ENCODE data around the gene DIAPH3. TPM values are rescaled to one million over a fixed set of nuclear protein-coding genes. Genes with fewer than 3 reads are reported as not detected.
"Not testable (repeated sequence)": the region's sequence is repeated elsewhere in the genome, so short reads cannot be mapped to it uniquely, and the experiment has no call there.

Gene DIAPH3, protein sequence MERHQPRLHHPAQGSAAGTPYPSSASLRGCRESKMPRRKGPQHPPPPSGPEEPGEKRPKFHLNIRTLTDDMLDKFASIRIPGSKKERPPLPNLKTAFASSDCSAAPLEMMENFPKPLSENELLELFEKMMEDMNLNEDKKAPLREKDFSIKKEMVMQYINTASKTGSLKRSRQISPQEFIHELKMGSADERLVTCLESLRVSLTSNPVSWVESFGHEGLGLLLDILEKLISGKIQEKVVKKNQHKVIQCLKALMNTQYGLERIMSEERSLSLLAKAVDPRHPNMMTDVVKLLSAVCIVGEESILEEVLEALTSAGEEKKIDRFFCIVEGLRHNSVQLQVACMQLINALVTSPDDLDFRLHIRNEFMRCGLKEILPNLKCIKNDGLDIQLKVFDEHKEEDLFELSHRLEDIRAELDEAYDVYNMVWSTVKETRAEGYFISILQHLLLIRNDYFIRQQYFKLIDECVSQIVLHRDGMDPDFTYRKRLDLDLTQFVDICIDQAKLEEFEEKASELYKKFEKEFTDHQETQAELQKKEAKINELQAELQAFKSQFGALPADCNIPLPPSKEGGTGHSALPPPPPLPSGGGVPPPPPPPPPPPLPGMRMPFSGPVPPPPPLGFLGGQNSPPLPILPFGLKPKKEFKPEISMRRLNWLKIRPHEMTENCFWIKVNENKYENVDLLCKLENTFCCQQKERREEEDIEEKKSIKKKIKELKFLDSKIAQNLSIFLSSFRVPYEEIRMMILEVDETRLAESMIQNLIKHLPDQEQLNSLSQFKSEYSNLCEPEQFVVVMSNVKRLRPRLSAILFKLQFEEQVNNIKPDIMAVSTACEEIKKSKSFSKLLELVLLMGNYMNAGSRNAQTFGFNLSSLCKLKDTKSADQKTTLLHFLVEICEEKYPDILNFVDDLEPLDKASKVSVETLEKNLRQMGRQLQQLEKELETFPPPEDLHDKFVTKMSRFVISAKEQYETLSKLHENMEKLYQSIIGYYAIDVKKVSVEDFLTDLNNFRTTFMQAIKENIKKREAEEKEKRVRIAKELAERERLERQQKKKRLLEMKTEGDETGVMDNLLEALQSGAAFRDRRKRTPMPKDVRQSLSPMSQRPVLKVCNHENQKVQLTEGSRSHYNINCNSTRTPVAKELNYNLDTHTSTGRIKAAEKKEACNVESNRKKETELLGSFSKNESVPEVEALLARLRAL
- total RNA-seq: not detected

DNA sequence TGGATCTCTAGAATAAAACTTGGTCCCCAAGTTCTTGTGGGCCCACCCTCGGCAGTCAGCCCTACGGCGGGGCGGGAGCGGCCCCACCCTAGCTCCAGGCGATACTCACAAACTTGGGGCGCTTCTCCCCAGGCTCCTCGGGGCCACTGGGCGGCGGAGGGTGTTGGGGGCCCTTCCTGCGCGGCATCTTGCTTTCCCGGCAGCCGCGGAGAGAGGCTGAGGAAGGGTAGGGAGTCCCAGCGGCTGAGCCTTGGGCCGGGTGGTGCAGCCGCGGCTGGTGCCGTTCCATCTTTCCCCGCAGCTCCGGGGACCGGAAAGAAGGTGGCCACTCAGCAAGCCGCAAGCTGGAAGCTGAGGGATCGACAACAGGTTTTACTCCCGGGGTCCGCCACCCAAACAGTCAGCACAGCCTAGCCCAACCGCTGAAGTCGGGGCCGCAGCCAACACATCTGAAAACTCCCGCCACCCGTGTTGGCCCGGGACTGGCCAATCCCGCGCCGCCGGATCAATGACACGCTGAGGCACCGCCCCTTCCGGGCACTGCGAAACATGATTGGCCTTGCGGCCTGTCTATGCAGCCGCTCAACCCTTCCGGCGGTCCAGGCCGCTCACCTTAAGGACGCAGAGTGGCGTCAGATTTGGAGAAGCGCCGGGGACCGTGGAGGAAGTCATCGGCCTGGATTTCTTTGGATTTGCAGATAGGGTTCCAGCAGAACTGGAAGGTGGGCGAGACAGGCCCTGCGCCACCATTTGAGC, at the start of gene DIAPH3:
DIAPH3 (minus strand) TSS at position 451 of the 756 bp plus-strand sequence; CDS start at position 289, 162 bp downstream.
- peak; percentile 89 for DNase-seq

- no peak for DNase-seq
These were observed 49.6 kb upstream of the DIAPH3 start for GRCh38 chr13:60213236-60213744.

GRCh38 chr13:60211548-60211947, 47.8 kb upstream of the DIAPH3 start:
- no peak for DNase-seq

DNA sequence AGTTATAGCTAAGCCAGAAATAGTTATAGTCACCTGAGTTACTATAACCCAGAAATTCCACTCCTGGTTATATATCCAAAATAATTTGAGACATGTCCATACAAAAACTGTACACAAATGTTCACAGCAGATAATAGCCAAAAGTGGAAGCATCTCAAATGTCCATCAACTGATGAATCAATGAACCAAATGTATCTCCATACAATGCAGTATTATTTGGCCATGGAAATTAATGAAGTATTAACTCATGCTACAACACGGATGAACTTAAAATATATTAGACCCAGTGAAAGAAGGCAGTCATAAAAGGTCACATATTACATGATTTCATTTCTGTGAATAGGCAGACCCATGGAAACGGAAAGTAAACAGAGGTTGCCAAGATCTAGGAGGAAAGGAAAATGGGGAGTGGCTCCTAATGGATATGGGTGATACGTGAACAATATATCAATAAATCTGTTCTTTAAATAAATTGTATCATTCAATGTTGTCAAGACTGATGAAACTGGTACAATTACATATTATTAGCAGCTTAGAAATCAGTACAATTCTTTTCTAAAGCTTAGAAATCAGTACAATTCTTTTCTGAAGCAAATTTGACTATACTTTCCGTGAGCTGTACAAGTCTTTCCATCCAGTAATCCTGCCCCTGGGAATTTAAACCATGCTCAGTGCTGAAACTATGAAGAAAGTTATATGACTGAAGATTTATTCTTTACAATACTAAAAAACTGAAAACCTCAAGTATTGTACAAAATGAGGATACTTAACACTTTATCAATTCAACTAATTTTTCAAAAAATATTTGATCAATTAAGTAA, 47.0 kb upstream of the DIAPH3 start:
- no peak for DNase-seq

DNA sequence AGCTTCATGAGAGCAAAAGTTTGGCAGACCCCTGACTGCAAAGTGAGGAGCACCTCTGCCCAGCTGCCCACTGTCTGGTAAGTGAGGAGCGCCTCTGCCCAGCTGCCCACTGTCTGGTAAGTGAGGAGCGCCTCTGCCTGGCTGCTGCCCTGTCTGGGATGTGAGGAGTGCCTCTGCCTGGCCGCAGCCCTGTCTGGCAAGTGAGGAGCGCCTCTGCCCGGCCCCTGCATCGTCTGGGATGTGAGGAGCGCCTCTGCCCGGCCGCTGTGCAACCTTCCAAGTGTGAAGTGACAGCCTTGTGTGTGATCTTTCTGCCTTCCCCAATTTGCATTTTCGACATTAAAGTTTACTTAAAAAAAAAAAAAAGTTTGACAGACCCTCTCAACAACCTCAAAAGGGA, 41.8 kb upstream of the DIAPH3 start:
- DNase-seq: not testable (repeated sequence)

- no peak for DNase-seq
These were observed 37.6 kb upstream of the DIAPH3 start for GRCh38 chr13:60201286-60201685.

- not testable (repeated sequence) for DNase-seq
These were observed 32.2 kb upstream of the DIAPH3 start for GRCh38 chr13:60195893-60196292.

GRCh38 chr13:60182907-60183306, 19.2 kb upstream of the DIAPH3 start:
- no peak for DNase-seq

DNA sequence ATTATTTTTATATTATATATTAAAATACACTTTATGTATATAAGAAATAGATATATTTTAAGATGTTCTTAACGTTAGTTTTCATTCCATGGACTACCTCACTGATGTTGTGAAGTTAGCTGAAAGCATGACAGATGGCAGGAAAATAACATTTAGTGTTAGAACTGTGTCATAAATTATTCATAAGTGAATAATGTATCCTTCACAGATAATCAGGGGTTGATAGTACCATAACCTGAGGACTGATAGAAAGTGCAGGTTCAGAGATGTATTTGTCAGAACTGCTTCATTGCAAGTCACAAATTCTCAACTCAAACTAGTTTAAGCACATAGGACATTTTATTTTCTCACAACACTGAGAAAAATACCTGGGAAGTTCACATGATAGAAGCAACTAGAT, 14.6 kb upstream of the DIAPH3 start:
- DNase-seq: no peak

DNA sequence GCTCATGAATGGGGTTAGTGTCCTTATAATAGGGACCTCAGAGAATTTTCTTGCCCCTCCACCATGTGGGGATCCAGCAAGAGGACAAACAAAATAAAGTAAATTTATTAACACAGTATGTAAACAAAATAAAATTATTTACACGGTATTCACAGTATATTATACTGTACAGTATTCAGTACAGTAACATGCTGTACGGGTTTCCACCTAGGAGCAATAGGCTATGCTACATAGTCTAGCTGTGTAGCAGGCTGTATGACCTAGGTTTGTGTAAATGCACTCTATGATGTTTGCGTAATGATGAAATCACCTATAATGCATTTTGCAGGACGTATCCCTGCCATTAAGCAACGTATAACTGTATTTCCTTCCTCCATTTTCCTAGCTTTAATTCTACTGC, 11.8 kb upstream of the DIAPH3 start:
- no peak for DNase-seq

DNA sequence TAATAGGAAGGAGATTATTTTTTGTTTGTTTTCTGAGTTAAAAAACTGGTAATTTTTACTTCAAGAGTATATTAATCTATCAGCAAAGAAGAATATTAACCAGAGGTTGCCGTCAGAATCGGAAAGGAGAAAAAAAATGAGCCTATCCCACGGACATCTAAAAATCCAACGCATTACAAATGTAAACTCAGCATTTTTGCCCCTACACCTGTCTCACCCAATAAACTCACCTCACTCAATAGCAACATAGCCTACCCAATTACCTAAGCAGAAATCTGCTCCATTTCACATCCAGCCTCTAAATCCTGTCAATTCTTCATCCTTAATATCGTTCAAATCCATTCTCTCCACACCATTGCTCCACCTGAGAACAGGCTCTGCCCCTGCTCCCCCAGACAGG, 10.4 kb upstream of the DIAPH3 start:
- no peak for DNase-seq

DNA sequence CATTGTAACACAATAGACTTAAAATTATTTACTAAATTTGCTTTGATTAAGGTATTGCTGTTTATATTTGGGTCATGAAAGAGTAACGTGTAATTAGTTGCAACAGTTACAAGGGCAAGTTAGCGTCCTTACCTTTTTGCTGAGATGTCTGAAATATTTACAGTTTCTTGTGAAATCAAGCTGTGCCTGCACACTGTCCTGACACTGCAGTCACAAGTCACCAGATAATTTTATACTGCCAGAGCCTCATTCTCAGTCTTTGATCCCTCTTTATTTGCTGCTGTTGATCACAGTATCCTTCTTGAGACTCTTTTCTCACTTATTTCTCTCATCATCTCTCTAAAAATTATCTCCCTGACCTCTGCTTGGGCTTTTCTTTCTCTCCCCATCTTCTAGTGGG, 8.4 kb upstream of the DIAPH3 start:
- no peak for DNase-seq

GRCh38 chr13:60170414-60170813, 6.7 kb upstream of the DIAPH3 start:
- no peak for DNase-seq

DNA sequence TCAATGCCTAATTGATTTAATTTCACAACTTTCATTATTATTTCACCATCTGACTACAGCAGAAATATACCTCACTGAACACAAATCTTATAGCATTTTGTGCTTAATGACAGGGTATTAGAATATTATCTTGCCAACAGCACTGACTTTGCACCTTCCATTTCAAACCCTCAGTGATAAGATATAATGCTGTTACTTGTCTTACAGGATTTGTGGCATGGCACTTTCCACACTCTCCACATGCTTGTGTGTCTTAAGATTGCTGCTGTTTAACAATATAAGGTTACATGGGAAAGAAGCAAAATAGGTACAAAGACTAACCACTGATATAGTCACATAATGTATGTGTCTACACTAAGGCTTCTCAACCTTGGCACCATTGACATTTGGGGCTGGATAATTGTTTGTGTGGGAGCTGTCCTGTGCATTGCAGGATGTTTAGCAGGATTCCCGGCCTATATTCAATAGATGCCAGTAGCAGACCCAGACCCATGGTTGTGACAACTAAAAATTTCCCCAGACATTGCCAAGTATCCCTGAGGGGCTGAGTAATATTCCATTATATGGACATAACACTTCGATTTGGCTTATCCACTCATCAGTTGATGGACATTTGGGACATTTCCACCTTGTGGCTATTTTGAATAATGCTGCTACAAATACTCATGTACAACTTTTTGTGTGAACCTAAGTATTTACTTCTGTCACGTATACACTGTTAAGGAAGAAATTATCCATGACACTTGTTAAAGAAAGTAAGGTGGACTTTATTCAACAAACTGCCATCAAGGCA, 5.7 kb upstream of the DIAPH3 start:
- no peak for DNase-seq

DNA sequence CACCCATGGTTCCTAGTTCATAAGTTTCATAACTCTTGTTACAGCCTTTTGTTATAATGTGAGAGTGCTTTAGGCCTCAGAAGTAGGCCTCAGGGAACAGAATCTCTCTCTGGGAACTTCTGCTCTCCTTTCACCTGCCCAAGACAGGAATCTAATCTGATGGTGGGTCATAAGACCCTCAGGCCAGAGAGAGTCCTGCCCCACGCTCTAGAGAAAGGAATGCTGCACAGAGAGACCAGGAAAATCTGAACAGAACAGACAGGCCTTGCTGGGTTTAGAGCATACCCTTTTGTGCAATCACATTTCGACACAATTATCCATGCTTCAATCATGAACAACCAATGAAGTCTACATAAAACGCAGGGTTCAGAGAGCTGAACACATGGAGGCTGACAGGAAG, 3.4 kb upstream of the DIAPH3 start:
- DNase-seq: no peak

- no peak for DNase-seq
These were observed 1.8 kb upstream of the DIAPH3 start for GRCh38 chr13:60165391-60166099.

DNA sequence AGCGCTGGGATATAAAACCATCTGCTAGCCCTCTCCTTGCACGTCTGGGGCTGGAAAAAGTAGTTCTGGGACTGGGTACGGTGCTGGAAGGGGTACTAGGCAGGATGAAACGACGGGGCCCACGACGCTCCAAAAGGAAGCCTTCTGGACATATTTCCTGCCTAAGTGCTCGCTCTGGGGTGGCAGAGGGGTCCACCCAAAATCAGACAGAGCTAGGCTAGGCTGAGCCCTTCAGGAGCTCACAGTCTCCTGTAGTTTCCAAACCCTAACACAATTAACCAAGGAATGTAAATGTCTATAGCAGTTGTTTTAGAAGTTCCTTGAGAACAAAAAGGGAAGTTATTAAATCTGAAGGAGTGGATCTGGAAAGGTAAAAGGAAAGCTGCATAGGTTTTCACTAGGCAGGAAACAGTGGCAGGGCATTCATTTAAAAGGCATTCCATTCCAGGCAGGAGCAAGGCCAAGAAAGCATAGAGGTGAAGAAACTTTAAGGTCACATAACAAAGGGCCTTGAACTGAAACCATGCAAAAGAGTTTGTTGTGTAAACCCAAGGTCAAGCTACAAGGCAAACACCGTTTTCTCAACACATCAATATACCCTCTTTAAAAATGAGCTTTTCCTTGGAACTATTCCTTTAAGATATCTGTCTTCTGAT, 634 bp upstream of the DIAPH3 start:
- no peak for DNase-seq

DNA sequence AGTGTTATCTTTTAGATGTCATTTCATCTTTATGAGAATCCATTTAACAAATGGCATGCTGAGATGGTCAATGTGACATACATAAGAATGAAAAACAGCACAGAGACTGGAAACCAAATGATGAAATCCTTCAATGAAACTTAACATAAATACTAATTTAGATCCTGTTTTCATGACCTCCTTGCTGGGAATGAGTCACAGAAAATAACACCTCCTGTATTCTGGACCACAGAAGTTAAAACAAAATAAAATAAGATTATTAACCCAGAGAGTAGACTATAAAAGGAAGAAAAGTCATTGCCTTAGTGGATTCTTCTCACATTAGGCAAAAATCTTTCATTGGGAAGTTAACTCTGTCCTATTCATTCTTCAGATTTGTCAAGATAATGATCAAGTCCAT, 1.6 kb downstream of the DIAPH3 start:
- DNase-seq: no peak

DNA sequence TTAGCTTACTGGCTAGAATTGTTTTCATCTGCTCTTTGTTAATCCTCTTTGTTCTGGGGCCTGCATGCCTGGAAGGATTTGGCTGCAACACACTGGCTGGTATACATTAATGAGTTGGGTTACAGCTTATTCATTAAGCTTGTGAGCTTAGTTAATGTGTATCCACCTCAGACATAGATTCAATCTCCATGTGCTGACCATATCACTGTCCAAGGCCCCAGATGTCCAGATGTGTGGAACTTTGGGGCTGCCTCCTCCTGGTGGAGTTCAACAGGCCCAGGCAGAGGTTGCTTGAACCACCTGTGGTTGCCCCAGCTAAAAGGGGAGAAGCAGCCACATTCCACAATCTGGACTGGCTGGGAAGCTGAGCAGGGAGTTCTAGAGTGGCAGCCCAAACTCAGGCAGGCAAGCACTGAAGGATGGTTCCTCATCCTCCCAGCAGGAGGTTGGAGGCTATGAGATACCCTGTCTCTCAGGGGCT, 5.4 kb downstream of the DIAPH3 start:
- no peak for DNase-seq
